Measurements from ENCODE around the gene PRPH.

PRPH gene

DNA sequence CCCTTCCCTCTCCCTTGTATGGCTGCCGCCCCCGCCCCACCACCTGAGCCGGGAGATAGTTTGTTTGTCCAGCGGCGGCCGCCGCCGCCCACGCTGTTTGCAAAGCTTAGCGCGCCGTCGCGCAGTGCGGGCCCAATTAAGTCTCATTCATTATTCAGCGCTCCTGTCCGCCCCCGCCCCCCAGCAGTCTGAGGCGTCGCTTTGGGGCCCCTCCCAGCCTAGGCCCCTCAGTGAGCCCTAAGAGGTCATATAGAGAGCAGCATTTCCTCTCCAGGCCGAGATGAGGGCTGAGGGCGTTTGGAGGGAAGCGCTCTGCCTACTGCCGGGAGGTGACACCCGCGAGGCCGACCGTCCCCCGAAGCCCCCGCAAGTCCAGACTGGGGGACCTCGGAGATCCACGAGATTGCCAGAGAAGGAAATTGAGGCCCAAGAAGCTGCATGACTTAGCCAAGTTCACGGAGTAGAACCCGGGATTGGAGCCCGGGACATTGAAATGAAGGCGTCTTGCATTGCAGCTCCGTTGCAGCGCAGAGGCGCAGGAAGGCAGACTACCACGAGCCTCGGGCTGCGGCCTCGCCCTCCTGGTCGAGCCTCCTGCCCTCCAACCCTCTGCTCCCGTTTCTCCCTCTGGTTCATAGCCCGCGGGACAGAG lies 51.8 kb downstream of the PRPH start, which contains the start of gene DNAJC22:
Gene DNAJC22, plus strand, starts transcription at position 230 of the 652 bp plus-strand sequence. CDS start 1,985 bp downstream, outside the sequence.
- DNase-seq (ENCODE audit: low spot score), result peak; percentile 32

DNA sequence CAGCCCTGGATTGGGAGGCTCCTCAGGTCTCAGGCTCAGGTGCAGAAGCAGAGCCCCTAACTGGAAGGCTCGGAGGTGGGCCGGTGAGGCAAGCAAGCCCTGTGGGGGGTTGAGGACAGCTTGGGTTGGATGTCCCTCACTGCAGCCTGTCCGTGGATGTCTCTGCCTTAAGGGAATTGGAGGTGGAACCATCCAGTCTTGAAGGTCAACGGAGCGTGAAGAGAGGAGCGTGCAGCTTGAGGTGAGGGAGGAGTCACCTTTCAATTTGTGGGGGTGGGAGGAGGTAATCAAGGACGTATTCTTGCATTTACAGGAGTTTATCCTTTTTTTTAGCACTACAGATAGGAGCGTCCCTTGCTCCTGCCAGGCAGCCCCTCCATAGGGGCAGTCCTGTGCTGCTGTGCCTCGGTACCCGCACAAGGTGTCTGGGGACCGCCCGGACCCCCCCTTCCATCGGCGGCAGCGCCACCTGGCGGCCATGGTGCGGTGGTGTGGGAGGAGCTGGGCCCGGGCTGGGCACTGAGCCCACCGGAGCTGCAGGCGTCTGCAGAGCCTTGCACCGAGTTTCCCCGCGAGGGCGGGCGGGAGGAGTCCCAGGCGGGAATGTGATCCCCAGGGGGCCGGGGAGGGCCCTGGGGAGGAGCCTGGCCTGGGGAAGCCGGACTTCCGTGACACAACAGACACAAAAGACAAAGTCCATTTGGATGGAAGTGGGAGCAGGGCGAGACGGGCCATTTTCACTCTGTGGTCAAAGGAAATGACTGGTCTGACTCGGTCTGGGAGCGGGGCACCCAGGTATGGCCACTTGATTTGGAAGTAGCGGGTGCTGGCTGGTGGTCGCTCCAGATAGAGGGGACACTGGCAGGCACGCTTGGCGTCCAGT lies 52.6 kb downstream of the PRPH start:
- DNase-seq (ENCODE audit: low spot score), result peak; percentile 95

All from GM03348 (cell line).